NCI-H460 (cell line): ENCODE data around the gene FAF2. TPM values are rescaled to one million over a fixed set of nuclear protein-coding genes. Genes with fewer than 3 reads are reported as not detected.

Experiments used
- DNase-seq: peaks from one replicate; pipeline ENCODE4 v3.0.0-alpha.2; 2016; ENCODE audit warnings: low read depth; ENCODE audit errors: extremely low read depth
- total RNA-seq: library from RNA; depleted of rRNA; stranded (reverse); fragments of >200 nt; shearing (Covaris generic); gene quantifications from 2 replicates; pipeline ENCODE4 v1.2.3, GENCODE V29; 2014

FAF2 gene
- total RNA-seq, 1 experiment from 2014 or later, result 72.4 TPM

GRCh38 chr5:176500511-176500910 lies 52.3 kb downstream of the FAF2 start:
- no peak for DNase-seq

DNA sequence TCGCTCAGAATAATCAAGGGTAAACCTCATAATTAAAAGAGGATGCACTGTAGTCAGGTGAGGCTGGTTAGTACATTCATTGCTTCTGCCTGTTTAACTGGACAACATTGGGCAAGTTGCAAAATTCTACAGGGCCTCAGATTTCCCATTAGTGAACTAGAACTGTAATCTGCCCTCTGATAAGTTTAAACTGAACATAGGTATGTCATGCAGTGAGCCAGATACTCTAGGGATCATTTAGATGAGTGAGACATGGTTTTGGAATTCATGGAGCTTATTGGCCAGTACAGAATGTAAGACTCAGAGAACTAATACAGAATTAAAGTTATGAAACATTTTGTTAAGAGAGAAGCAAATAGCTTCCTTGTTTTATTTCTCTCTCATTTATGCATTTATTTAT lies 53.1 kb downstream of the FAF2 start:
- DNase-seq, result no peak

DNA sequence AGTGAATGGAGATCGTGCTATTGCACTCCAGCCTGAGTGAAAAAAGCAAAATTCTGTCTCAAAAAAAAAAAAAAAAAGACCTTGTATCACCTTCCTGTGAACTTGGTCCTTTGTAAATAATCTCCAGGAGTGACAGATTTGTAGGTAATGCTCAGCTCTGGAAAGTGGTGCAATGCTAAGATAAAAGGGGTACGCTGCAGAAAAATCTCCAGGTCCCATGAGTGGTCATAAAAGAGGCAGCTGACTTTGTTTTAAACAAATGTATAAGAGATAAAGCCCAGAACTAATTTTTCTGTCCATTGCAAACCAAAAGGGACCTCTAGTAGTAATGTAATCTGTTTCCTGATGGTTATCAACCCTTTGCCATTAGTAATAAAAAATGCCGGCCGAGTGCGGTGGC lies 55.3 kb downstream of the FAF2 start:
- no peak for DNase-seq

GRCh38 chr5:176507911-176508310 lies 59.7 kb downstream of the FAF2 start:
- no peak for DNase-seq

DNA sequence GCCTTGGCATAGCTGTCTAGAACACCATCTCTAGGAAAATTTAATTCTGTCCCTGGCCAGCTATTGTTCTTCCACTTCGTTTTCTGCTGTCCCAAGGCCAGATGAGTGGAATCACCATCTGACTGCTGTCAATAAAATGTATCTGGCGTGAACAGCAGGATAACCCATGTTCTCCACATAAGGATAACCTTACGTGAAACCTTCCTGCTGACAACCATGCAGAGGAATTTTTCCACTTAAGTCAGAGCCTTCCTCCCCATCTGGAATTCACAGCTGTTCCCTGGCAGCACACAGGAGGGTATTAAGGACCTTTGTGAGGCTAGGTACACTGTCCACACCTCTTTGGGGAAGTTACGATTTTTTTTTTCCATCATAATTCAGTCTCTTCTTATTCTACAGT lies 60.4 kb downstream of the FAF2 start:
- no peak for DNase-seq

- no peak for DNase-seq
Measured at GRCh38 chr5:176513788-176514187, 65.6 kb downstream of the FAF2 start.

- no peak for DNase-seq
Measured at GRCh38 chr5:176514244-176514950, 66.2 kb downstream of the FAF2 start.

GRCh38 chr5:176515396-176515795 lies 67.2 kb downstream of the FAF2 start:
- no peak for DNase-seq

DNA sequence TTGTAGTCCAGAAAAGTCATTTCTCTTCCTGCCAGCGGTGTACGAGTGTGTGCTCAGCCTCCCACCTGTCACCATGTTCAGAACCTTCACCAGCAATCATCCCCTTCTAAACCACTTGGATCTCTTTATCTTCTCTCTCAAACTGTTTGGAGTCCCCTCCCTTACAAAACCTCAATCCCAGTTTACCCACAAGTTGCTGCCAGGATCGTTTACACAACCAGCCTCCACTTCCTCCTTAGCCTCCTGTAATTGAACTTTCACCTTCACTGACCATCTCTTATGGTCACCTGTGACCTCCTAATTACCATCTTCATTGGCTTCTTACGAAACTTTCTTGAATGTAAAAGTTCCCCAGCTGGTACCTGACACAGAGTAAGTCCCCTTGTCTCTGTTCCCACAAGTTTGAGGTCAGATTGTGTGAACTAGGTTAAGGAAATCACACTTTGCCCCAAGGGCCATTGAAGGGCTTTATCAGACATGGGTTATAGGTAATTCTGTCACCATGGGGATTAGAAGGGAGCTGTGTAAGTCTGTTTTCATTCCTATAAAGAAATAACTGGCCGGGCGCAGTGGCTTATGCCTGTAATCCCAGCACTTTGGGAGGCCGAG lies 69.0 kb downstream of the FAF2 start:
- no peak for DNase-seq

- DNase-seq, result no peak
Measured at GRCh38 chr5:176519810-176520720, 71.9 kb downstream of the FAF2 start.

DNA sequence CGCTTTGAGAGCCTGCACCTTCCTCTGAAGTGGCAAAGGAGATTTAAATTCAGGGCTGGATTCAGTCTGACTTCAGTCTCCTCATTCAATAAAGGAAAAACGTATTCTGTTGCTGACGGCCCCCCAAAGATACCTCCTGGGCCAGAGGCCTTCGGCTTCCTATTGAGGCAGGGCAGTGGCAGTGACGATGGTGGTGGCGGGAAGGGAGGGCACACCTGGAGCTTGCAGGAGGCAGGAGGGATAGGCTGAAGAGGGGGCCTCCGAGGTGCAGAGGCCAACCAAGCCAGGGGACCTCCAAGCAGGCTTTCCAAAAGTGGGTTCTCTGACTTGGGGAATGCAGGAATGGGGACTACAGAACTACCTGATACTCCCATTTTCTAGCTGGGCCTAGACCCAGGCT lies 73.1 kb downstream of the FAF2 start:
- DNase-seq, result no peak

DNA sequence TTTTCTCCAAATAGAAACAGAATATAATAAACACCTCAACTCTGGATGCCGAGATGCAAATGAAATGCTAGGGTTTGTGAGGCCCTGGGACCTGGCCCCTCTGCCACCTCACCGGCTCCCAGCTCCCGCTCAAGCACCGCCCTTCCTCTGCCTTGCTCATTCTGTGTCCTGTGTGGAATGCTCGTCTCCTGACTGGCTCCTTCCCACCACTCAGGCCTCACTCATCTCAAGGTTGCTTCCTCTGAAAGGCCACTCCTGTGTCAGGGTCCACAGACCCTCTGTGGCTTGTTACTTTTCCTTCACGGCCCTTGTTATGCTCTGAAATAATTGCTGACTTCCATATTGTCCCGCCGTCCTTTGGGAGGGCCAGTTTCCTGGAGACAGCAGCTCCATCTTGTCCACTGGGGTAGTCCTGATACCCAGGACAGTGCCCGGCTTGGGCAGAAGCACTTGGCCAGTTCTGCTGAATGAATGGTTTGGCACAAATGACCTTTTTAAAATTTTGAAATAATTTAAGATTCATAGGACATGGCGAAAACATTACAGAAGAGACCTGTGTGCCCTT lies 73.6 kb downstream of the FAF2 start:
- DNase-seq, result no peak

DNA sequence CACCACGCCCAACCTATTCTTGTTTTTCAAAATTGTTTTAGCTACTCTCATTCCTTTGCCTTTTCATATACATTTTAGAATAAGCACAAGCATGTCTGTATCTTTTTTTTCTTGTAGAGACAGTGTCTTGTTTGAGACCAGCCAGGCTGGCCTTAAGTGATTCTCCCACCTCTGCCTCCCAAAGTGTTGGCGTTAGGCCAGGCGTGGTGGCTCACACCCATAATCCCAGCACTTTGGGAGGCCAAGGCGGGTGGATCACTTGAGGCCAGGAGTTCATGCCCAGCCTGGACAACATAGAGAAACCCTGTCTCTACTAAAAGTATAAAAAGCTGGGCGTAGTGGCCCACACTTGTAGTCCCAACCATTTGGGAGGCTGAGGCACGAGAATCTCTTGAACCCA lies 76.0 kb downstream of the FAF2 start:
- DNase-seq, result no peak

- DNase-seq, result no peak
Measured at GRCh38 chr5:176524987-176525386, 76.8 kb downstream of the FAF2 start.

GRCh38 chr5:176525677-176526076 lies 77.5 kb downstream of the FAF2 start:
- DNase-seq, result no peak

GRCh38 chr5:176526462-176526861 lies 78.3 kb downstream of the FAF2 start:
- DNase-seq, result no peak

DNA sequence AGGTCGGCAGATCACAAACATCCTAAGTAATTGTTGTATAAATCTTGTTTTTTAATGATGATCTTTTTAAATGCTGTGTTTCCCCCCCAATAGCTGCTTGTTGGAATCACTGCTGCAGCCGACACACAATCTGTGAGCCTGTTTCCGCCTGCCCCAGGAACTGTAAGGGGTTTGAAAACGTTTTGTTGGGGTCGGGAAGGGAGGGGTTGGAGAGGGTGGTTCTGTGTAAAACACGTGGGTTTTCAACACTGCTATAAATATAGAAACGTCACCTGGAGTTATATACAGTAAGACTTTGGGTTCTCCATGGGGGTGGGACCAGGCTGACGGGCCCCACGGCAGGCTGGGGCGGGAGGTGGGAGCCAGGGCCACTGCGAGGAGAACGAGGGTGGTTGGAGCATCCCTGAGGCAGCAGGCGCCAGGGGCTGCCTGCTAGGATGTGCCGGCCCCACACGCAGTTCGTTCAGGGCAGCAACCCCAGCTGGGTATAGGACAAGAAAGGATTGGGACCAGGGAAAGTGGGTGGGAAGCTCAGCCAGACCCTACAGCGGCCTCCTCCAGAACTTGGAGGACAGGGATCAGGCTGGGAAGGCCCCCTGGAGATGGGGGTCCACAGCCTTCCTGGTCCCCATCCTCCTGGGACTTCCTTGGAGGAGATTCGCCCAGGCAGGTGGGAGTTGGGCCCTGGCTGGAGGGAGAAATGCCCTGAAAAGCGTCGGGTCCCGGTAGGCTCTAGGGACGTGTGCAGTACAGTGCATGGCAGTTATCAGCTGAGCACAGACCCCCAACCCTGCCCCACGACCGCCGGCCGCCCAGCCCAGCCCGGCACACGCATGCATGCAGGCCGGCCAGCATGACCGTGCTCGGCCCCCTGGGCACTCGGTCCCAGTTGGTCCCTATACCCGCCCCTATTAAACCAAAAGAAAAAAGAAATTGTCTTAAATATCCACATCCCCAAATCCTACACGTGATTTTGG lies 79.3 kb downstream of the FAF2 start:
- no peak for DNase-seq

- no peak for DNase-seq
Measured at GRCh38 chr5:176528301-176528700, 80.1 kb downstream of the FAF2 start.

DNA sequence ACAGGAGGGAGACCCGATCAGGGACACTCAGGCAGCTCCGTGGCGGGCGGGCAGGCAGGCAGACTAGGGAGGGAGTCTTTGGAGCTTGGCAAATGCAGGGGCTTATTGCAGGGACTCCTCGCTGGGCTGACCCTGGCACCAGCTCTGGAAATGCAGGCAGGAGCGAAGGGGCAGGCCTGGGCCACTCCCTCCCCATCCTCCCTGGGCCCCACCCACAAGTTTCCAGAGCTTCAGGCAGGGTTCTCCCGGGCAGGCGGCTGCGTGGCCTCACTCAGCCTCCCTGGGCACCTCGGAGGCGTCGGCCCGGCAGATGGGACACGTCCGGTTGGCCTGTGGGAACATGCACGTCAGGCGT lies 80.6 kb downstream of the FAF2 start:
- DNase-seq, result no peak

GRCh38 chr5:176529116-176529740 lies 81.0 kb downstream of the FAF2 start:
- DNase-seq, result no peak
